A673 (cell line): ENCODE measurements around the gene TENM3. TPM values are rescaled to one million over a fixed set of nuclear protein-coding genes. Genes with fewer than 3 reads are reported as not detected.
A peak's percentile ranks its signal among the peaks of the same experiment; 100 is the strongest.

ENCODE experiments used
- BruUV-seq: library from RNA; stranded (reverse); fragments of 400-500 nt; replicated peaks from 2 replicates; lab custom pipeline; 2021; lab: Mats Ljungman, UMichigan
- CTCF ChIA-PET: fragments of 300-600 bp; sonication (Branson Sonifier 250); formaldehyde crosslinking; loops from one replicate; lab custom pipeline; 2022; ENCODE audit warnings: antibody characterized with exemption; lab: Charles Lee
- POLR2A ChIA-PET: fragments of 300-600 bp; sonication (Branson Sonifier 250); formaldehyde crosslinking; loops from one replicate; lab custom pipeline; 2022; ENCODE audit warnings: antibody characterized with exemption; ENCODE audit not compliant: low non-redundant PET; lab: Charles Lee
- DNase-seq: peaks from one replicate; pipeline ENCODE4 v3.0.0-alpha.2; 2015; ENCODE audit warnings: low spot score
- H3K27ac ChIP-seq: fragments of 200-600 bp; sonication (generic); 2 replicates; pipeline ENCODE4 v1.5.1; 2016; ENCODE audit warnings: mixed run types, low read depth, mild to moderate bottlenecking, mixed read lengths, antibody characterized with exemption, low read length; ENCODE audit not compliant: poor library complexity, severe bottlenecking
- H3K27me3 ChIP-seq: fragments of 200-600 bp; sonication (generic); replicated peaks from 2 replicates; pipeline ENCODE4 v1.6.1; 2017; ENCODE audit warnings: mixed run types, low read depth, mild to moderate bottlenecking, mixed read lengths, antibody characterized with exemption, low read length; ENCODE audit not compliant: insufficient read depth, poor library complexity
- H3K36me3 ChIP-seq: fragments of 200-600 bp; sonication (generic); 2 replicates; pipeline ENCODE4 v1.6.1; 2016; ENCODE audit warnings: mixed run types, mild to moderate bottlenecking, mixed read lengths, antibody characterized with exemption, low read length; ENCODE audit not compliant: insufficient read depth, poor library complexity, severe bottlenecking
- H3K4me1 ChIP-seq: fragments of 200-600 bp; sonication (generic); 2 replicates; pipeline ENCODE4 v1.6.1; 2017; ENCODE audit warnings: mixed run types, mild to moderate bottlenecking, mixed read lengths, antibody characterized with exemption, low read length; ENCODE audit not compliant: insufficient read depth, poor library complexity, severe bottlenecking
- H3K4me3 ChIP-seq: fragments of 200-600 bp; sonication (generic); 2 replicates; pipeline ENCODE4 v1.5.1; 2016; ENCODE audit warnings: low read depth, mixed run types, mild to moderate bottlenecking, mixed read lengths, low read length; ENCODE audit not compliant: poor library complexity, severe bottlenecking
- H3K9me3 ChIP-seq: fragments of 200-600 bp; sonication (generic); 2 replicates; pipeline ENCODE4 v1.6.1; 2016; ENCODE audit warnings: mixed run types, low read depth, mild to moderate bottlenecking, mixed read lengths, antibody characterized with exemption, low read length; ENCODE audit not compliant: poor library complexity, severe bottlenecking
- EZH2 ChIP-seq: fragments of 200-600 bp; sonication (generic); IDR thresholded peaks from 2 replicates; pipeline ENCODE4 v1.6.1; 2017; ENCODE audit warnings: borderline replicate concordance, low read depth, mild to moderate bottlenecking, mixed read lengths, antibody characterized with exemption, low read length; ENCODE audit not compliant: poor library complexity, severe bottlenecking
- intact Hi-C: fragments of 100-400 bp; cut with micrococcal nuclease; formaldehyde crosslinking; loops from one replicate; pipeline ENCODE4 v1.10.0; 2022; ENCODE audit not compliant: unreplicated experiment
- total RNA-seq: library from RNA; stranded (reverse); gene quantifications from 2 replicates; pipeline ENCODE4 v1.2.3, GENCODE V29; 2021
- TF ChIP-seq, protein P1 (sequence below): fragments of 300-800, 200-600 bp; sonication (generic); conservative IDR thresholded peaks from 2 replicates; pipeline ENCODE4 v1.5.1; 2017; ENCODE audit warnings: low read depth, mild to moderate bottlenecking, antibody characterized with exemption, low read length, moderate library complexity, mixed read lengths

TENM3 gene
- total RNA-seq, 1 experiment from 2014 or later = 26.4 TPM

DNA sequence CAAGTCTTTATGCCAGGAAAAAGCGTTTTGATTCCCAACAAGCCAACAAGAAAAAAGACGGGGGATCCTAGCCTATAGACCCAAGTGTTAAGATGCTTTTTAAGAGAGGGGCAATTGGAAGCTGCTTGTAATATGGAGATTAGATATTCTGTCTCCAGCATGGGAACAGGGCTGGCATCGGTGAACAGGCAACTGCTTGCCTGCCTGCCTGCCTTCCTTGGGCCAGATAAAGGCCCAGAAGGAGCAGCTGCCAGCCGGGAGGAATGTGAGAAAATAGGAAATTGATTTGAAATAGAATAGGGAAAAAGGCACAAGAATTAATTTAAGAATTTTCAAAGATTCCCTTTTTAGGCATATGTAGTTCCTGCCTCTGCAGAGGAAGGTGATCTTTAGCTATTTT lies 192.2 kb downstream of the TENM3 start:
- CTCF ChIA-PET = no interaction called here
- DNase-seq = no peak
- H3K27ac ChIP-seq = no peak overlapping the region
- H3K4me3 ChIP-seq = no peak overlapping the region
- no peaks in the 10 kb centered on the region for H3K9me3 ChIP-seq
- no TSS peak for BruUV-seq
- intact Hi-C loops = no loop called here
- H3K36me3 ChIP-seq = no peaks in the 10 kb centered on the region
- POLR2A ChIA-PET = no interaction called here
- TF ChIP-seq, protein P1, sequence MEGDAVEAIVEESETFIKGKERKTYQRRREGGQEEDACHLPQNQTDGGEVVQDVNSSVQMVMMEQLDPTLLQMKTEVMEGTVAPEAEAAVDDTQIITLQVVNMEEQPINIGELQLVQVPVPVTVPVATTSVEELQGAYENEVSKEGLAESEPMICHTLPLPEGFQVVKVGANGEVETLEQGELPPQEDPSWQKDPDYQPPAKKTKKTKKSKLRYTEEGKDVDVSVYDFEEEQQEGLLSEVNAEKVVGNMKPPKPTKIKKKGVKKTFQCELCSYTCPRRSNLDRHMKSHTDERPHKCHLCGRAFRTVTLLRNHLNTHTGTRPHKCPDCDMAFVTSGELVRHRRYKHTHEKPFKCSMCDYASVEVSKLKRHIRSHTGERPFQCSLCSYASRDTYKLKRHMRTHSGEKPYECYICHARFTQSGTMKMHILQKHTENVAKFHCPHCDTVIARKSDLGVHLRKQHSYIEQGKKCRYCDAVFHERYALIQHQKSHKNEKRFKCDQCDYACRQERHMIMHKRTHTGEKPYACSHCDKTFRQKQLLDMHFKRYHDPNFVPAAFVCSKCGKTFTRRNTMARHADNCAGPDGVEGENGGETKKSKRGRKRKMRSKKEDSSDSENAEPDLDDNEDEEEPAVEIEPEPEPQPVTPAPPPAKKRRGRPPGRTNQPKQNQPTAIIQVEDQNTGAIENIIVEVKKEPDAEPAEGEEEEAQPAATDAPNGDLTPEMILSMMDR = no peak
- no peak for TF ChIP-seq EZH2
- H3K27me3 ChIP-seq = no peaks in the 10 kb centered on the region
- no peaks in the 10 kb centered on the region for H3K4me1 ChIP-seq

DNA sequence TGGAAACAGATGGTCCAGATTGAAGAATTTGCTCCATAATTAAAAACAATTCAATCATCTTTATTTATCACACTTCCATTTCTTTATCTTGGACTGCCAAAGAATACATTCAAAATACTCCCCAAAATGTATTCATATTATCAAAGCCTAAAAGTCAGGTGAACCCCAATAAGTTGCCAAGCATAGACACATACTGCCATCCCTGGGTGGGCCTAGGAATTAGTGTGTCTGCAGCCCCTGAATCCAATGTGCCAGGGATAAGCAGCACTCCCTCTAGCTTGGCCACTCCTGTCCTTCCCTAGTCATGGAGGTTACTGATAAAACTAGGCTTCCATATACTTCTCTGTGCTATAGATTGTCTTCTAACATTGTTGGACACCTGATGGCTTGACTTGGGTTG lies 199.9 kb downstream of the TENM3 start:
- POLR2A ChIA-PET = no interaction called here
- no TSS peak for BruUV-seq
- peaks cover 4% of the 10 kb centered on the region for H3K4me1 ChIP-seq

DNA sequence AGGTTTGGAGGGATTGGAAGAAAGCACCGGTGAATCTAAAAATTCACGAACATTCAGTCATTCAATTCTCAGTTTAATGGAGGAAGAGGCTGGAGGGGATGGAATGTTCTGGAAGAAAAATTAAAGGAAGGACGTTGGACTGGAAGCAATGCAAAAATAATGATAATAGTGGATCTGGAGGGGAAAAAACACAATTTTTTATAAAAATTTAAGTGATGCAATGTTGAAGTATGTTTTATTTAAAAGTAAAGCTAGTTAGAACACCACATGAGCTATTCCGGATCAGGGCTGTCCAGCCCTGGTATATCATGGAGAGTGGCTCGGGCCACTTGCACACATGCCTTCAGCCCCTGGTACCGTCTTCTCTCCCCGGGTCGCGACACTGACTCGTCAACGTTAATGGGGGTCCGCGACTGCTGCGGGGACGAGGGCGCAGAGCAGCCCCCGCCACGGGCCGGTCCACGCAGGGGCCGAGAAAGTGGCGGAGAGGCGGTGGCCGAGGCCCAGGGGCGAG lies 204.6 kb downstream of the TENM3 start:
- H3K27ac ChIP-seq = no peak overlapping the region
- peaks cover 8% of the 10 kb centered on the region for H3K4me1 ChIP-seq
- POLR2A ChIA-PET = no interaction called here
- no TSS peak for BruUV-seq
- no peaks in the 10 kb centered on the region for H3K9me3 ChIP-seq
- H3K4me3 ChIP-seq = peak overlapping the region; percentile 62
- CTCF ChIA-PET = no interaction called here
- intact Hi-C loops = loop anchor here (10.0 kb wide), 2 partner anchors 313 to 883 kb away; no protein-coding TSS in a partner anchor
- DNase-seq = no peak
- TF ChIP-seq EZH2 = no peak
- no peaks in the 10 kb centered on the region for H3K36me3 ChIP-seq
- peaks cover 41% of the 10 kb centered on the region for H3K27me3 ChIP-seq

More for the DNA sequence above, 199.9 kb downstream of the TENM3 start:
- no peak for DNase-seq
- Histone ChIP-seq H3K9me3 (no peaks in the 10 kb centered on the region), H3K36me3 (no peaks in the 10 kb centered on the region), H3K27ac (no peak overlapping the region), H3K27me3 (peaks cover 23% of the 10 kb centered on the region), H3K4me3 (no peak overlapping the region)
- TF ChIP-seq EZH2 = no peak
- TF ChIP-seq, protein P1 = 0 out of 2 replicates have a peak, but pooled peaks have one; percentile 36
- intact Hi-C loops = loop anchor here (10.0 kb wide), 2 partner anchors 308 to 878 kb away; no protein-coding TSS in a partner anchor
- CTCF ChIA-PET = no interaction called here
